OCI-LY3 (cell line): ENCODE results near the gene MACO1.

ENCODE experiments used
- EZH2phosphoT487 ChIP-seq: fragments of 200-600 bp; shearing (Covaris generic); IDR thresholded peaks from 2 replicates; pipeline ENCODE4 v1.6.1; 2018; ENCODE audit warnings: antibody characterized with exemption, mixed run types, low read depth
- TF ChIP-seq, protein P1 (sequence below): fragments of 200-600, 300-600 bp; sonication (generic); IDR thresholded peaks from 2 replicates; pipeline ENCODE4 v1.5.1; 2014; ENCODE audit warnings: antibody characterized with exemption, low read length, low read depth

DNA sequence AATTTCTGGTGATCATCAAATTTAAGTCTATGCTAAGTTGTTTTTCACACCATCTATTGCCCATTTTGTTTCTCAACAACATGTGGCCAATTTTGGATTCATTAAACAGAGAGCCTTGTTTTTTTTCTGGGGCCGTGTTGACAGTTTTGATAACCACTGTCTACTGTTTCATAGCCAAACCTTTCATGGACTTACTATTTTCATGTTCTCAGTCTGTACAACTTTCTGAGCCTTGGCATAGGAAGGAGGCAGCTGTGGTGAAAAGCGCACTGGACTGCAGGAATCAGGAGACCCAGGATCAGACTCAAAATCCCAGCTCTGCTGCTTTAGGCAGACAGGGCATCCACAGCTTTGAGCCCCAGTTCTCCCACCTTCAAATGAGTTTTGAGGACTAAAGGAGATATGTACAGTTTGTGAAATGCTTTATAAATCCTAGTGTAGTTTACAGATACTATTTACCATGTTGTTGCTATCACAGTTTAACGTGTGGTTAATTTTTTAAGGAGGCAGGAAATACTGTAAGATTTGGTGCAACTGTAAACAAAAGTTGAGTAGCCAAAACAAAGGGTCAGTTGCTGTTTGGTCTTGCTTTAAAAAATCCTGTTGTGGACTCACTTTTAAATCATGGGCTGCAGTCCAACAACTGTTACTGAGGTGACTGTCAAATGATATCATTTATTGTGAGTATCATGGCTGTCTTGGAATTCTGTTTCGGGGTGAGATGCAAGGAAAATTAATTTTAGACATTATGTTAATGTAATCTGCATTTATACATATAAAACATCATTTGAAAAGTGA is 2.9 kb downstream of the MACO1 start:
- TF ChIP-seq, protein P1, sequence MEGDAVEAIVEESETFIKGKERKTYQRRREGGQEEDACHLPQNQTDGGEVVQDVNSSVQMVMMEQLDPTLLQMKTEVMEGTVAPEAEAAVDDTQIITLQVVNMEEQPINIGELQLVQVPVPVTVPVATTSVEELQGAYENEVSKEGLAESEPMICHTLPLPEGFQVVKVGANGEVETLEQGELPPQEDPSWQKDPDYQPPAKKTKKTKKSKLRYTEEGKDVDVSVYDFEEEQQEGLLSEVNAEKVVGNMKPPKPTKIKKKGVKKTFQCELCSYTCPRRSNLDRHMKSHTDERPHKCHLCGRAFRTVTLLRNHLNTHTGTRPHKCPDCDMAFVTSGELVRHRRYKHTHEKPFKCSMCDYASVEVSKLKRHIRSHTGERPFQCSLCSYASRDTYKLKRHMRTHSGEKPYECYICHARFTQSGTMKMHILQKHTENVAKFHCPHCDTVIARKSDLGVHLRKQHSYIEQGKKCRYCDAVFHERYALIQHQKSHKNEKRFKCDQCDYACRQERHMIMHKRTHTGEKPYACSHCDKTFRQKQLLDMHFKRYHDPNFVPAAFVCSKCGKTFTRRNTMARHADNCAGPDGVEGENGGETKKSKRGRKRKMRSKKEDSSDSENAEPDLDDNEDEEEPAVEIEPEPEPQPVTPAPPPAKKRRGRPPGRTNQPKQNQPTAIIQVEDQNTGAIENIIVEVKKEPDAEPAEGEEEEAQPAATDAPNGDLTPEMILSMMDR = no peak
- TF ChIP-seq EZH2phosphoT487 = no peak
